Activated T-helper 1 cell treated with Interleukin-2 at 50 U/mL for 16 hours (primary cell): ENCODE results near the gene FBXO11.

Experiments
- DNase-seq: peaks from one replicate; pipeline ENCODE4 v3.0.0-alpha.2; 2020; ENCODE audit warnings: low read depth

Gene FBXO11

GRCh38 chr2:47783486-47784351 is 122.6 kb downstream of the FBXO11 start:
- peak; percentile 45 for DNase-seq

GRCh38 chr2:47782671-47783485 is 123.4 kb downstream of the FBXO11 start, which contains the start of gene MSH6:
Gene MSH6, plus strand, starts transcription at chr2:47783145. Its CDS starts 89 bp downstream, at chr2:47783234.
- peak; percentile 88 for DNase-seq

- no peak for DNase-seq
These were observed 124.0 kb downstream of the FBXO11 start for GRCh38 chr2:47782381-47782670.

- no peak for DNase-seq
These were observed 126.9 kb downstream of the FBXO11 start for GRCh38 chr2:47779426-47779790.

- no peak for DNase-seq
These were observed 127.4 kb downstream of the FBXO11 start for GRCh38 chr2:47778698-47779425.

GRCh38 chr2:47777277-47777937 is 128.9 kb downstream of the FBXO11 start:
- DNase-seq = no peak

GRCh38 chr2:47774567-47774966 is 131.7 kb downstream of the FBXO11 start:
- no peak for DNase-seq

- DNase-seq = no peak
These were observed 134.0 kb downstream of the FBXO11 start for GRCh38 chr2:47772343-47772742.

- no peak for DNase-seq
These were observed 135.1 kb downstream of the FBXO11 start for GRCh38 chr2:47771211-47771610.

- no peak for DNase-seq
These were observed 137.0 kb downstream of the FBXO11 start for GRCh38 chr2:47769318-47769717.

GRCh38 chr2:47767880-47768609 is 138.3 kb downstream of the FBXO11 start:
- peak; percentile 54 for DNase-seq

- no peak for DNase-seq
These were observed 138.8 kb downstream of the FBXO11 start for GRCh38 chr2:47767497-47767844.

- DNase-seq = no peak
These were observed 154.4 kb downstream of the FBXO11 start for GRCh38 chr2:47751856-47752414.

GRCh38 chr2:47747878-47748277 is 158.4 kb downstream of the FBXO11 start:
- DNase-seq = no peak

- no peak for DNase-seq
These were observed 162.2 kb downstream of the FBXO11 start for GRCh38 chr2:47744074-47744473.

- DNase-seq = no peak
These were observed 164.7 kb downstream of the FBXO11 start for GRCh38 chr2:47741637-47742036.

- no peak for DNase-seq
These were observed 165.2 kb downstream of the FBXO11 start for GRCh38 chr2:47741101-47741500.
